ENCODE data around the gene AREL1. TPM values are rescaled to one million over a fixed set of nuclear protein-coding genes. Genes with fewer than 3 reads are reported as not detected.

Gene AREL1
- total RNA-seq, 1 experiment from 2014 or later = 45.9 TPM

DNA sequence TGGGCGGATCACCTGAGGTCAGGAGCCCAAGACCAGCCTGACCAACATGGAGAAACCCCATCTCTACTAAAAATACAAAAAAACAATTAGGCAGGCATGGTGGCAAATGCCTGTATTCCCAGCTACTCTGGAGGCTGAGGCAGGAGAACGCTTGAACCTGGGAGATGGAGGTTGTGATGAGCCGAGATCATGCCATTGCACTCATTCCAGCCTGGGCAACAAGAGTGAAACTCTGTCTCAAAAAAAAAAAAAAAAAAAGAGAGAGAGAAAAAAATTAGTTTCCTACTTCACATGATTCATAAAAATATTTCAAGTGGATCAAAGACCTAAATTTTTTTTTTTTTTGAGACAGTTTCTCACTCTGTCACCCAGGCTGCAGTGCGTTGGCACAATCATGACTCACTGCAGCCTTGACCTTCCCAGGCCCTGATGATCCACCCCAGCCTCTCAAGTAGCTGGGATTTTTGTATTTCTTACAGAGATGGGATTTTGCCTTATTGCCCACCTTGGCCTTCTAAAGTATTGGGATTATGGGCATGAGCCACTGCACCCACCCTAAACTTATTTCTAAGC is 25.0 kb upstream of the AREL1 start:
- H3K4me1 ChIP-seq (ENCODE audit: control insufficient read depth in 1 of 2, insufficient read depth in 2 of 2, low read length in 2 of 2) = peaks cover 0 to 16% of the 10 kb centered on the region in 2 experiments; a peak in 3 of 4 replicates
- no peak for TF ChIP-seq REST (IDR thresholded peaks at IDR 0.05; ENCODE audit: low read depth)
- no peak for TF ChIP-seq CTCF (IDR thresholded peaks at IDR 0.05 in 2 of 3, conservative IDR thresholded peaks at IDR 0.05 in 1 of 3; ENCODE audit: borderline replicate concordance in 1 of 3, insufficient read depth in 1 of 3, low read depth in 2 of 3, low read length in 2 of 3)
- TF ChIP-seq FOSL1 (IDR thresholded peaks at IDR 0.05; ENCODE audit: low read depth) = no peak
- no peak for TF ChIP-seq ZNF274 (IDR thresholded peaks at IDR 0.05; ENCODE audit: low read depth, low read length)
- TF ChIP-seq TCF7L2 (IDR thresholded peaks at IDR 0.05; ENCODE audit: borderline replicate concordance, extremely low read depth, insufficient read depth, insufficient read length) = no peak
- TF ChIP-seq JUND (IDR thresholded peaks at IDR 0.05) = no peak
- no peak overlapping the region for H2AFZ ChIP-seq (ENCODE audit: low read depth, low read length, poor library complexity, severe bottlenecking)
- RAD21 ChIA-PET (ENCODE audit: low non-redundant PET in 1 of 2, low total read pairs in 2 of 2, uncharacterized antibody in 2 of 2, unreplicated experiment in 2 of 2) = interaction anchor here in 1 of 2 experiments (0.7 to 0.9 kb wide), 2 partner anchors 73 to 129 kb away, joined by 5 to 8 read pairs; no protein-coding TSS in a partner anchor
- no peak overlapping the region for H3K9ac ChIP-seq (ENCODE audit: low read length)
- DNase-seq (ENCODE audit: low read depth, low spot score) = no peak
- no peaks in the 10 kb centered on the region for H3K27me3 ChIP-seq (ENCODE audit: insufficient read depth, low read length)
- H4K20me1 ChIP-seq (ENCODE audit: insufficient read depth) = no peaks in the 10 kb centered on the region
- no peak overlapping the region for H3K4me3 ChIP-seq (replicated peaks in 1 of 2; ENCODE audit: low read depth in 1 of 2, low read length in 2 of 2)
- H3K4me2 ChIP-seq (ENCODE audit: low read length) = no peak overlapping the region
- H3K27ac ChIP-seq (ENCODE audit: low read depth, low read length) = no peak overlapping the region; the same call in 1 of the 2 replicates
- intact Hi-C loops (cut with micrococcal nuclease) = no loop called here
- POLR2A ChIA-PET = no interaction called here
- H3K36me3 ChIP-seq (ENCODE audit: control insufficient read depth in 1 of 2, insufficient read depth in 2 of 2, low read length in 2 of 2) = peaks cover 16 to 31% of the 10 kb centered on the region in 2 experiments
- CTCF ChIA-PET = no interaction called here
- BruUV-seq (replicated peaks) = no TSS peak
- H3K79me2 ChIP-seq (ENCODE audit: insufficient read depth, low read length) = no peaks in the 10 kb centered on the region
- no peaks in the 10 kb centered on the region for H3K9me3 ChIP-seq (ENCODE audit: control insufficient read depth in 1 of 2, insufficient read depth in 1 of 2, low read depth in 1 of 2, low read length in 2 of 2)
- no peak for ATAC-seq
- no peaks in the 10 kb centered on the region for H3K9me2 ChIP-seq (ENCODE audit: insufficient read depth)
